GM21576 (cell line): ENCODE data around the gene ARHGAP33.
"Not testable (repeated sequence)": the region's sequence is repeated elsewhere in the genome, so short reads cannot be mapped to it uniquely, and the experiment has no call there.

Source experiments
- ATAC-seq: cut with Tn5 transposase; IDR thresholded peaks from one replicate; pipeline ENCODE4 v1.9.1; 2021; ENCODE audit warnings: mild to moderate bottlenecking, moderate library complexity; ENCODE audit not compliant: unreplicated experiment

Gene ARHGAP33

DNA sequence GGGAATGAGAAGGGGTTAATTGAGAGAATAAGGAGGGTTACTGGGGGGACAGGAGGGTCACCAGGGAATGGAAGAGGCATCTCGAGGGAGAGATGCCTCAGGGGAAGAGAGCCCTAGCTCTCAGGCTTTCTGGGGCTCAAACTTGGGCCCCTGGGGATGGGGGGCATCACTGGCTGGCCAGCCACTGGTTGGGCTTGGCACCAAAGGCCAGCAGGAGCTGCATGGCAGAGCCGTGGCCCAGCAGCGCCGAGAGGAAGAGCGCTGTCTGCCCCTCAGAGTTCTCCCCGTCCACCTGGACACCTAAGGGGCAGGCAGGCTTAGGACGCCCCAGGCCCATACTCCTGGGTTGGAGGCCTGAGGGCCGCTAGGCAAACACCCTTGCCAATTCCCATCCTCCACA lies 17.5 kb downstream of the ARHGAP33 start:
- ATAC-seq: no peak

DNA sequence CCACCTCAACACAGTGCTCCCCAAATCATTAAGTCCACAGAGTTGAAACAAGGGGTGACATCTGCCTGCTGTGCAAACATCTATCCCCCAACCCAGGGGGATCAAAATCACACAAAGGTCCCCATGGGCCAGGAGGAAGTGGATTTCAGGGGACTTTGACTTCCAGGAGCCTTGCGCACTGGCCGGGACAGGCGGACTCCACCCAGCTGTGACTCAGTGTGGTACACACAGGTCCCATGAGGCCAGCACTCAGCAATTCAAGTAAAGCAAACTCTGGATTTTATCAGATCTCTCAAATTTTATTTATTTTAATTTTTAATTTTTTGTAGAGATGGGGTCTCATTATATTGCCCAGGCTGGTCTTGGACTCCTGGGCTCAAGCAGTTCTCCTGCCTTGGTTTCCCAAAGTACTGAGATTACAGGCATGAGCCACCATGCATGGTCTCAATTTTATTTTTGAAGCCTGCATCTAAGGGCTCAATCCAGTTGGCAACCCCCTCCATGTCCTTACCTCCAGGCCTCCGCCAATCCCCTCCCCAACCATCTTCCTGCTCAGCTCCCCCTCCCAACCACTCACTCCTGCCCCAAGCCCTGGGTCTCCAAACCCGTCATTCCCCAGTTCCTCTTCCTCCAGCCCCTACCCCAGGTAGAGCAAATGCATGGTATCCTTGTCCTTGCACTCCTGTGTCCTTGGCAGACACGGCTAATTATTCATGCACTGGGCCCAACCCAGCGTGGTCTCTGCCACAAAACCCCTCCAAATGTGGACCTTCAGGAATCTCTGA lies 18.2 kb downstream of the ARHGAP33 start:
- no peak for ATAC-seq

DNA sequence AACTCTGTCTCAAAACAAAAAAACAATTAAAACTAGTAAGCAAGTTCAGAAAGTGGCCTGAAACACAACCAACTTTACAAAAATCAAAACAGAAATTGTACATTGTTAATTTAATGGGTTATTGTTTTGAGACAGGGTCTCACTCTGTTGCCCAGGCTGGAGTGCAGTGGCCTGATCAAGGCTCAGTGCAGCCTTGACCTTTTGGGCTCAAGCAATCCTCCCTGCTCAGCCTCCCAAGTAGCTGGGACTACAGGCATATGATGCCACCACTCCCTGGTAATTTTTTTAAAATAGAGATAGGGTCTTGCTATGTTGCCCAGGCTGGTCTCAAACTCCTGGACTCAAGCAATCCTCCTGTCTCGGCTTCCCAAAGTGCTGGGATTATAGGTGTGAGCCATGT lies 20.2 kb downstream of the ARHGAP33 start:
- ATAC-seq: not testable (repeated sequence)

DNA sequence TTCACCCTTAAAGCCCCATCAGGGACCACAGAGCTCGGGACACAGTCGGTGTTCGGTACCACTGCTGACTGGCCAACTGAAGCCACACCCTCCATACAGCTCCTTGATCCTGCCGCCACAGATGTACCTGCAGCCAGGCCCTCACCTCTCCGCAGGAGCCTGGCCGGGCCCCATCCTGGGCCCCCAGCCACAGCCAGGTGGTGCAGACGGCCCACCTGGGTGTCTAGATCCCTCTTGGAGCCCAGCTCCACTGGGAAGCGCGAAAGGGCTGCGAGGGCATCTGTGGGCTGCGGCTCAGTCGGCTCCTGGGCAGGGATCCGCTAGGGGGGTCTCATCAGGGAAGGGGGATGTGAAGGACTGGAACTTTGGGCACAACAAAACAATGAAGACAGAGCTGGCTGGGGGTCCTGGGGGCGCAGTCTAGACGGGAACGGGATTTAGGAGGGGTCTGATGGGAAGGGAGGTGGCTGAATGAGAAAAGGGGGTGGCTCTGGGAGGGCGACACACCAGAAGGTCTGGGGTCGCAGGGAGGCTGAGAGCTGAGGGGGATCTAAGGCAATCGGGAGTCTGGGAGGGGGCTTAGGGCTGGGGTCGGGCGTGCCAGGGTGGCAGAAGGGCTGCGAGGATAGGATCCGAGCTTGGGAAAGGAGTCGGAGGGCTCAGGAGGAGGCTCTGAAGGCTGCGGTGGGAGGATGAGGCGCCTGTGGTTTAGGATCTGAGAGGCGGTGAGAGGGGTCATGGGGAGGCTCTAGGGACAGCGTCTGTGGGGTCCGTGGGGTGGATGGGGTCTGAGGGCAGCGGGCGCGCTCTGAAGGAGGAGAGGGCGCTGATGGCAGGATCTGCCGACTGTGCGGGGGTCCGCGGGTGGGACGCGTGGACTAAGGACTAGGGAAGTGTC lies 21.5 kb downstream of the ARHGAP33 start:
- no peak for ATAC-seq

DNA sequence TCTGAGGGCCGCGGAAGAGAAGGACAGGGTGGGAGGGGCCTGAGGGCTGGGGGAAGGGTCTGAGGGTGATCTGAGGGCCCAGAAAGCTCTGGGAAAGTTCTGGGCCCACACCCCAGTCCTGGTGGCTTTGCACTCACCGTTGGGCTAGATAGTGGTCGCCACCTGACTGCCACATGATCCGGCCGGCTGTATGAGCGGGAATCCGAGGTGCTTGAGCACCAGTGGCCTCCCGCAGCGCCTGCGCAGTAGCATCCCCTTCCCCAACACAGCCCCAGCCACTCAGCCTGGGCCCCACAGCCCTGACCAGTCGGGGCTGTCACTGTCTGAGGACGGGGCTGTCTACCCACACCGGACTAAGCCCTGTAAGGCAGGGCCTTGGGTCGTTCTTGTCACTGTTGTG lies 22.3 kb downstream of the ARHGAP33 start:
- ATAC-seq: no peak

DNA sequence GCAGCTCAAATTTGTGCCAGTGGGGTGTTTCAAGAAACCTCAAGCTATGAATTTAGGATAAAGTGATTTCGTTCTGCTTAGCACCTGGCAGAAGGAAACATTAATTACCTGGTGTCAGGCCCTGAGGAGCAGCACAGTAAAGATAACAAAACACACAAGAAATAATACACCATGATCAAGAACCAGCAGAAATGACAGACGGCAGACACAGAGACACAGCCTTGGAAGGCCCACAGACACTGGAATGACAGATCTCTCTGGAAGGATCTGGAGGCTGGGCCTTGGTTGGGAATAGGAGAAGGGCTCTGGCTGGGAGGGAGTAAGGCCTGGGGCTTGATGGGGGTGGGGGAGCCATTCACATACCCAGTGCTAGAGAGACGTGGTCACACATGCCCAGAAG lies 26.5 kb downstream of the ARHGAP33 start:
- ATAC-seq: no peak

DNA sequence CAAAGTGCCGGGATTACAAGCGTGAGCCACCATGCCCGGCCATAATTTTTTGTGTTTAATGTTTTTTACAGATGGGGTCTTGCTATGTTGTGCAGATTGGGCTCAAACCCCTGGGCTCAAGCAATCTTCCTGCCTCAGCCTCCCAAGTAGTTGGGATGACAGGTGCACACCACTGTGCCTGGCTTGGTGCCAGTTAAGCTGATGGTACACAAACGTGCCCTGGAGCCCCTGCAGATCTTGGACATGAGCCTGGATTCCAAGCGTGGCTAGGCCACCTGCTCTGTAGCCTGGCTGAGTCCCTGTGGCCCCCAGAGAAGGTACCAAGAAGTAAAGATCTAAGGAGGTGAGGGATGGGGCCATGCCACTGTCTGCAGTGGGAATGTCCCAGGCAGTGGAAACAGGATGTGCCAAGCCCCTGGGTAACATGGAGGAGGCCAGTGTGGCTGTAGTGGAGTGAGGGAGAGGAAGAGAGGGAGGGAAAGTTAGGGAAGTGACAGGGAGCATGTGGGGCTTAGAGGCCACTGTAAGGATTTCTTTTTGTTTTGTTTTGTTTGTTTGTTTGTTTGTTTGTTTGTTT lies 30.2 kb downstream of the ARHGAP33 start:
- ATAC-seq: no peak

DNA sequence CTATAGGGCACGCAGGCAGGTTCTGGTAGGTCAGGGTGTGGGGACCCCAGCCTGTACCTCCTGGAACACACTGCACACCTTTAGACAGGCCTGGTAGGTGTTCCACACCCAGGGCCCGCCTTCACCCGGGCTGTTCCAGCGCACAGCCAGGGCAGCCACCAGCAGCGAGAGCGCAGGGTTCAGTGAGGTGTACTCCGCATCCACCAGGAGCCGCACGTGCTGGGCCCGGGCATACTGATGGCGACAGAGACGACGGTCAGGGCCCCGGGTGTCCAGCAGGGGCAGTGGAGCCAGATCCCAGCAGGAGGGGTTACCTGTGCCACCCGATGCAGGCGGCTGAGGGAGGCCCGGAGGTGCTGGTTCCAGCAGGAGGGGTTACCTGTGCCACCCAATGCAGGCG lies 31.2 kb downstream of the ARHGAP33 start:
- no peak for ATAC-seq

DNA sequence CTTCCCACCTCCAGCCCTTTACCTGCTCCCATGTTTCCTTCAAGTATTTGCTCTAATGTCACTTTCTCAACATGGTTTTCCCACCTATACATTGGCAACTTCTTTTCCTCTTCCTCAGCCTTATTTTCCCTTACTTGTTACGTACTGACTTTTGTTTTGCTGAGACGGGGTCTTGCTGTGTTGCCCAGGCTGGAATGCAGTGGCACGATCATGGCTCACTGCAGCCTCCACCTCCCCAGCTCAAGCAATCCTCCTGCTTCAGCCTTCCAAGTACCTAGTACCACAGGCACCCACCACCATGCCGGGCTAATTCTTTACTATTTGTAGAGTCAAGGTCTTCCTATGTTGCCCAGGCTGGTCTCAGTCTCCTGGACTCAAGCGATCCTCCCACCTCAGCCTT lies 32.3 kb downstream of the ARHGAP33 start:
- no peak for ATAC-seq

DNA sequence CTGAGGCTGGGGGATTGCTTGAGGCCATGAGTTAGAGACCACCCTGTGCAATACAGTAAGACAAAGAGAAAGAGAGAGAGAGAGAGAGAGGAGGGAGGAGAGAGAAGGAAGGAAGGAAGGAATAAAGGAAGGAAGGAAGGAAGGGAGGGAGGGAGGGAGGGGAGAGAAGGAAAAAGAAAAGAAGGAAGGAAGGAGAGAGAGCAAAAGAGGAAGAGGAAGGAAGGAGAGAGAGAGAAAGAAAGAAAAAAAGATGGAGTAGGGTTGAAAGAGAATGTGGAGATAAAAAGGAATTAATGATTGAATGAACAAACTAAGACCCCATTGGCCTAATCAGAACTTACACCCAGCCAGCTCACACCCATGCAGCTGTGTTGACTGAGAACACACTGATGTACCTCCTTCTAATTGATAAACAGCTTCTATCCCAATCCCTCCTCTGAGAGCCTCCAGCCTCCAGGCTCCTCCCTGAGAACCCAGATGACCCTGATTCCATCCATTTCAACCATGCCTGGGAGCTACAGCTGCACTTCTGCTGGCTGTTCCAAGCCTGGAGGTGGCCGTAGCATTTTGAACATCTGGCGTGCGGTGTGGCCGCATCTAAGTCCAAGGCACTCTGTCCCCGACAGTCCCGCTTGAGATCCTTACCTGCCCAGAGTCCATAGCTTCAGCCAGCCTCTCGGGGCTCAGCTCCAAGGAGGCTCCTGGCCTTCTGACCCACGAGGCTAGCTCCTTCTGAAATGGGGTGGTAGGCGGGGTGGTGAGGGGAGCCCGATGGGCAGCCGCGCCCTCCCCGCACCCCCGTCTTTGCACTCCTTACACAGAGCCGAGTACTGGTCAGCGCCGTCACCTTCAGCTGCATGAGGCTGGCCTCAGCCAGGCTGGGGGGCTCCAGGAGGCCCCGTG lies 36.2 kb downstream of the ARHGAP33 start:
- no peak for ATAC-seq

DNA sequence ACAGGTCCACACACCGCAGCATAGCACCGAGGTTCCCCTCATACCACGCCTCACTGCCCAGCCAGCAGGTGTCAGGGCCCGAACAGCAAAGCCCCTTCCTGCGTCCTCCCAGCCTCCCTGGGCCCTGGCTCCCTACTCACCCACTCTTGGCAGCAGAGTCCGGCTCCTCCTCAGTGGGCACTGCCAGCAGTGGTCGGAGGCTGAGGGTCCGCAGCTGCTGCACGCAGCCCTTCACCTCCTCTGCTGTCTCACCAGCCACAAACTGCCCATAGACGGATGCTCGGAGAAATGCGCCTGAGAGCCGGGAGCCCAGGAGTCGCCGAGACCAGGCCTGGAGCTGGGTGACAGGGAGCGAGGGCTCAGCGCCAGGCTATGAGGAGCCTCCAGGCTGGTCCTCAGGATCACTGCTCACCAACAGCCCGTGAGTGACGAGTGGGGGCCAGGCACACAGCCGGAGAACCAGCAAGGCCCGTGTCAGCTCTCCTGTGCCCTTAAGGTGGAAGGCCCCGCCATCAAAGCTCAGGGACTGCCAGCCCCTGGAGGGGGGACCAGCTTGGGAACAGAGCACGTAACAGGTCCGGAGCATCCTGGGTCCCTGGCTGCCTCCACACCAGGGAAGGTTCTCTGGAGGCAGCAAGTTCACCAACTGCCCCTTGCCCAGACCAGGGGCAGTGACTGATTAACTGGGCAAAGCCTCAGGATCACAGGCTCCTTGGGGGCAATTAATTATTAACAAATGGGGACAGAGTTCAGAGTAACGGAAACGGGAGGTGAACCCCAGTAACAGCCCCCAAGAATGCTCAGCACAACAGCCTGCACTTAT lies 37.1 kb downstream of the ARHGAP33 start, which contains the start of gene PRODH2:
TSS of gene PRODH2 (minus strand) at position 626 of the 823 bp plus-strand sequence. CDS start at position 586, 40 bp downstream.
- no peak for ATAC-seq

DNA sequence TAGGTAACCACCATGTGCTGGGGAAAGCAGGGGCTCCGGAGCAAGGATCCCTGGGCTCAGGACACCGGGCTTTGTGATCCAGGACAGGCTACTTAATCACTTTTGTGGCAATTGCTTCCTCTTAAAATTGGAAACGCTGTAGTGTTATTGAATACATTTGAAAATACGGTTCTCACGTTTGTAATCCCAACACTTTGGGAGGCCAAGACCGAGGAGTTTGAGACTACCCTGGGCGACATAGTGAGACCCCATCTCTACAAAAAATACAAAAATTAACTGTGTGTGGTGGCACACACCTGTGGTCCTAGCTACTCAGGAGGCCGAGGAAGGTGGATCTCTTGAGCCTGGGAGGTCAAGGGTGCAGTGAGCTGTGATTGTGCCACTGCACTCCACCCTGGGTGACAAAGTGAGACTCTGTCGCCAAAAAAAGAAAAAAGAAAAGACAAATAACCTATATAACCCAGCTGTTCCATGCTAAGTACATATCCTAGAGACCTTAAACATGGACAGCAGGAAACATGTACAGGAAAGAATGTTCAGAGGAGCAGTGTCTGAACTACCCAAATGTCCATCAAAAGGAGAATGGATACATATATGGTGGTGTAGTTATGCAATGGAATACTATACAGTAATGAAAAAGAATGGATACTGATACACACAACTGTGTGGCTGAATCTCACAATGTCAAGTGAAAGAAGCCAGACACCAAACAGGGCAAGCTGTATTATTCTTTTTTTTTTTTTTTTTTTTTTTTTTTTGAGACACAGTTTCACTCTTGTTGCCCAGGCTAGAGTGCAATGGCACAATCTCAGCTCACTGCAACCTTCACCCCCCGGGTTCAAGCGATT lies 37.9 kb downstream of the ARHGAP33 start:
- no peak for ATAC-seq

DNA sequence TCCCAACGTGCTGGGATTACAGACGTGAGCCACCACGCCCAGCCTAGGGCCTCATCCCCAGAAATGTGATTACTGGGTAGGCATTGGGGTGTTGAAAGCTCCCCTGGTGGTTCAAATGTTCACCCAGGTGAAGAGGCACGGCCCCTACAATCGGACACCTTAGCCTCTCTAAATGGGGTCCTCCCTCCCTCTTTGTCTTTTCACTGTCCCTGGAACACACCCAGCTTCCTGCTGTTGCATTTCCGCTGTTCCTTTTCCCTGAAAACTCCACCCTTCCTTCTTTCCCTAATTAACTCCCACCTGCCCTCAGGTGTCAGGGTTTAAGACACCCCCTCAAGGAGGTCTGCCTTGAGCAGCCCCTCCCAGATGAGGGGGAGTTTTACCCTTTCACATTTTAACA lies 40.9 kb downstream of the ARHGAP33 start:
- no peak for ATAC-seq

DNA sequence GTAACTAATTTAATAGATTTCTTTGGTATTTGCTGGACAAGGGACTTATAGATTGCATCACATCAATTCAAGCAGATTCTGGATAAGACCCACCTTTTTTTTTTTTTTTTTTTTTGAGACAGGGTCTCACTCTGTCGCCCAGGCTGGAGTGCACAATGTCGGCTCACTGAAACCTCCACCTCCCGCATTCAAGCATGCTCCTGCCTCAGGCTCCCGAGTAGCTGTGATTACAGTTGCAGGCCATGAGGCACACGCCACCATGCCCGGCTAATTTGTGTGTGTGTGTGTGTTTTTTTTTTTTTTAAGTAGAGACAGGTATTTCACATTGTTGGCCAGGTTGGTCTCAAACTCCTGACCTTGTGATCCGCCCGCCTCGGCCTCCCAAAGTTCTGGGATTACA lies 41.5 kb downstream of the ARHGAP33 start:
- no peak for ATAC-seq

DNA sequence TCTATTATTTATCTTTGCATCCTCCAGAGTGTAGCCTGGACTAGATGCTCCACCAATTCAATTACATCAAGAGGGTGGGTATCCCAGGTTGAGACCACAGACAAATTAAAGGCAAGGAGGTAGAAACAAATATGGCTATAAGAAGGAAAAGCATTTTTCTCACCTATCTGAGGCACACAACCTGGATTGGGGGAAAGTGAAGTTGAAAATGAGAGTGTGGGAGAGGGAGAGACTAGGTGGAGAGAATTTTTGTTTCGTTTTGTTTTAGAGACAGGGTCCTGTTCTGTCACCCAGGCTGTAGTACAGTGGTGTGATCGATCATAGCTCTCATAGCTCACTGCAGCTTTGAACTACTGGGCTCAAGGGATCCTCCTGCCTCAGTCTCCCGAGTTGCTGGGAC lies 43.1 kb downstream of the ARHGAP33 start:
- ATAC-seq: no peak

DNA sequence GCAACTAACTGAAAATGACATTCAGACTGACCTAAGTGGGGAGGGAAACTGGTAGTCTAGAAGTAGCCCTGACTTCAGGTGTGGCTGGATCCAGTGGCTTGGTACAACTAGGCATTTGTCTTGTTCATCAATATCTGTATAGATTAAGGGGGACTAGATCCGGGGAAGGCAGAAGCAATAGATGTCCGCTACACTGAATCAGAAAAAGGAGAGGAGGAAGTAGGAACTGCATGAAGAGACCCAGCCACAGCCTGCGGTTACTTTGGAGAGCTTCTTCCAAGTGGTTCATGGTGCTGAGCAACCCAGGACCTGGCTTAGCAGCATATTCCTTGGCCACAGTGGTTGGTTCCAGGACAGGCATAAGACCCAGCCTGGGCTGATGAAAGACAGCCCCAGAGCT lies 47.2 kb downstream of the ARHGAP33 start:
- ATAC-seq: no peak

DNA sequence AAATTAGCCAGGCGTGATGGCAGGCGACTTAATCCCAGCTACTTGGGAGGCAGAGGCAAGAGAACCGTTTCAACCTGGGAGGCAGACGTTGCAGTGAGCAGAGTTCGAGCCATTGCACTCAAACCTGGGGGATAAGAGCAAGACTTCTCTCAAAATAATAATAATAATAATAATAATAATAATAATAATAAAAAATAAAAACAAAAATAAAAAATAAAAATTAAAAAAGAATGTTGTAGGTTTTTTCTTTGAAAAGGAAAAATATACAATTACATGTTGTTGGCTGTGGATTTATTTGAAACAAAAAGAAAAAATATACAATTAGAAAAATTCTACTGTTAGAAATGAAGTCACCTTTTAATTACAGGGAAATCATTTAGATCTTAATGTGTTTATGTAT lies 48.8 kb downstream of the ARHGAP33 start:
- ATAC-seq: no peak

DNA sequence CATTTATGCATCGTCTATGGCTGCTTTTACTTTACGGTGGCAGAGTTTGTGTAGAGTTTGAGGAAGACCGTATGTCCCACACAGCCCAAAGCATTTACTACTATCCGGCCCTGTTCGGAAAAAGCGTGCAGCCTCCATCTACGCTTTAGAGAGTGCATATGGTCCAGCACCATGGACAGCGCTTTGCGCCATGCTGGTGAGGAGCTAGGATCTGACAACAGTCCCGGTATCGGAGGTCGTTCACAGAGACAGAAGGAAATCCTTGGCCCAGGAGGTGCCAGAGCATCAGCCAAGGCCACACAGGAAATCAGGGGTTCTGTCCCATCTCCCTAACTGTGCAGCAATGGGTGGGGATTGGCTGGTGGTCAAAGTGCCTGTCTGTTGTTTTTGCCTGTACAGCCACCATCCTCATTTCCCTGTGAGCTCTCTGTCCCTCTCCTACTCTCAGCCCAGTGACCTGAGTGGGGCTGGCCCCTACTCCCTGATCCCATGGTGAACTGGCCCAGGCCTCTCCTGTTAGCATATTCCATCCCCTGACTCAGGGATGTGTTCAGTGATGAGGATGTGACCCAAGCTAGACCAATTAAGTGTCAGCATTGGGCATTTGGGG lies 53.4 kb downstream of the ARHGAP33 start:
- ATAC-seq: no peak
